Loucy (cell line): Measurements from ENCODE around the gene MAFB.

Experiments
- CTCF ChIP-seq: fragments of 200-600 bp; sonication (generic); conservative IDR thresholded peaks from 2 replicates; pipeline ENCODE4 v1.5.1; 2014; ENCODE audit warnings: mild to moderate bottlenecking, antibody characterized with exemption, low read length
- EZH2phosphoT487 ChIP-seq: fragments of 200-600 bp; IDR thresholded peaks from 2 replicates; pipeline ENCODE4 v1.6.1; 2018; ENCODE audit warnings: antibody characterized with exemption, mild to moderate bottlenecking, moderate library complexity, borderline replicate concordance

- TF ChIP-seq CTCF = no peak
- TF ChIP-seq EZH2phosphoT487 = no peak
Measured at GRCh38 chr20:40639132-40639531, 49.9 kb downstream of the MAFB start.
